KMS-11 (cell line): ENCODE data around the gene SLC26A3.

Experiments used
- H2AFZ ChIP-seq: fragments of 200-600 bp; sonication (generic); 2 replicates; pipeline ENCODE4 v1.6.1; 2016; ENCODE audit warnings: antibody characterized with exemption, mixed run types, low read depth
- H3K27ac ChIP-seq: fragments of 200-600 bp; sonication (generic); 2 replicates; pipeline ENCODE4 v1.6.1; 2016; ENCODE audit warnings: mild to moderate bottlenecking, mixed run types
- H3K27me3 ChIP-seq: fragments of 200-600 bp; sonication (generic); 2 replicates; pipeline ENCODE4 v1.6.1; 2017; ENCODE audit warnings: mild to moderate bottlenecking, low read depth, mixed run types, moderate library complexity; ENCODE audit not compliant: insufficient read depth
- H3K36me3 ChIP-seq: fragments of 200-600 bp; sonication (generic); 2 replicates; pipeline ENCODE4 v1.6.1; 2017; ENCODE audit warnings: mild to moderate bottlenecking, mixed run types; ENCODE audit not compliant: insufficient read depth
- H3K4me1 ChIP-seq: fragments of 200-600 bp; sonication (generic); 2 replicates; pipeline ENCODE4 v1.6.1; 2016; ENCODE audit warnings: mild to moderate bottlenecking, low read depth, mixed run types; ENCODE audit not compliant: poor library complexity, severe bottlenecking
- H3K4me2 ChIP-seq: fragments of 200-600 bp; sonication (generic); 2 replicates; pipeline ENCODE4 v1.7.0; 2016; ENCODE audit warnings: mild to moderate bottlenecking, mixed run types
- H3K4me3 ChIP-seq: fragments of 200-600 bp; sonication (generic); IDR thresholded peaks from 2 replicates; pipeline ENCODE4 v1.6.1; 2017; ENCODE audit warnings: low read depth, low read length, mixed read lengths; ENCODE audit not compliant: insufficient read depth
- H3K79me2 ChIP-seq: fragments of 200-600 bp; sonication (generic); 2 replicates; pipeline ENCODE4 v1.6.1; 2016; ENCODE audit warnings: low read depth, mixed run types; ENCODE audit not compliant: insufficient read depth
- H3K9ac ChIP-seq: fragments of 200-600 bp; sonication (generic); 2 replicates; pipeline ENCODE4 v1.6.1; 2016; ENCODE audit warnings: mild to moderate bottlenecking, mixed run types
- H4K20me1 ChIP-seq: fragments of 200-600 bp; sonication (generic); 2 replicates; pipeline ENCODE4 v1.6.1; 2016; ENCODE audit warnings: mild to moderate bottlenecking, mixed run types; ENCODE audit not compliant: insufficient read depth
- CTCF ChIP-seq: fragments of 200-600 bp; sonication (generic); conservative IDR thresholded peaks from 2 replicates; pipeline ENCODE4 v1.6.1; 2017; ENCODE audit warnings: low read depth, mild to moderate bottlenecking, antibody characterized with exemption, low read length, moderate library complexity, mixed read lengths

SLC26A3 gene

GRCh38 chr7:107718456-107719193, 84.4 kb downstream of the SLC26A3 start:
- no peak overlapping the region for H3K4me3 ChIP-seq
- H4K20me1 ChIP-seq, result no peaks in the 10 kb centered on the region
- no peak overlapping the region for H3K27ac ChIP-seq
- H3K27me3 ChIP-seq, result no peaks in the 10 kb centered on the region
- H3K9ac ChIP-seq, result no peak overlapping the region
- no peaks in the 10 kb centered on the region for H3K36me3 ChIP-seq
- no peak overlapping the region for H3K4me2 ChIP-seq
- H3K79me2 ChIP-seq, result no peaks in the 10 kb centered on the region
- no peak for TF ChIP-seq CTCF
- H2AFZ ChIP-seq, result no peak overlapping the region
- no peaks in the 10 kb centered on the region for H3K4me1 ChIP-seq

- Histone ChIP-seq H4K20me1 (no peaks in the 10 kb centered on the region), H2AFZ (no peak overlapping the region), H3K36me3 (no peaks in the 10 kb centered on the region), H3K27ac (no peak overlapping the region), H3K27me3 (no peaks in the 10 kb centered on the region), H3K9ac (no peak overlapping the region), H3K4me1 (no peaks in the 10 kb centered on the region), H3K4me3 (no peak overlapping the region), H3K4me2 (no peak overlapping the region; the same call in 1 of the 2 replicates), H3K79me2 (no peaks in the 10 kb centered on the region)
- TF ChIP-seq CTCF, result no peak
Observed at GRCh38 chr7:107715531-107715930, 87.5 kb downstream of the SLC26A3 start.
